Ammon's horn (tissue), 1 donor: ENCODE measurements around the gene CSNK2A1.
A peak's percentile ranks its signal among the peaks of the same experiment; 100 is the strongest.
"Not testable (repeated sequence)": the region's sequence is repeated elsewhere in the genome, so short reads cannot be mapped to it uniquely, and the experiment has no call there.

Experiments used
- DNase-seq: peaks from one replicate; pipeline ENCODE4 v3.0.0-alpha.2; 2016; ENCODE audit warnings: low spot score

The CSNK2A1 gene

DNA sequence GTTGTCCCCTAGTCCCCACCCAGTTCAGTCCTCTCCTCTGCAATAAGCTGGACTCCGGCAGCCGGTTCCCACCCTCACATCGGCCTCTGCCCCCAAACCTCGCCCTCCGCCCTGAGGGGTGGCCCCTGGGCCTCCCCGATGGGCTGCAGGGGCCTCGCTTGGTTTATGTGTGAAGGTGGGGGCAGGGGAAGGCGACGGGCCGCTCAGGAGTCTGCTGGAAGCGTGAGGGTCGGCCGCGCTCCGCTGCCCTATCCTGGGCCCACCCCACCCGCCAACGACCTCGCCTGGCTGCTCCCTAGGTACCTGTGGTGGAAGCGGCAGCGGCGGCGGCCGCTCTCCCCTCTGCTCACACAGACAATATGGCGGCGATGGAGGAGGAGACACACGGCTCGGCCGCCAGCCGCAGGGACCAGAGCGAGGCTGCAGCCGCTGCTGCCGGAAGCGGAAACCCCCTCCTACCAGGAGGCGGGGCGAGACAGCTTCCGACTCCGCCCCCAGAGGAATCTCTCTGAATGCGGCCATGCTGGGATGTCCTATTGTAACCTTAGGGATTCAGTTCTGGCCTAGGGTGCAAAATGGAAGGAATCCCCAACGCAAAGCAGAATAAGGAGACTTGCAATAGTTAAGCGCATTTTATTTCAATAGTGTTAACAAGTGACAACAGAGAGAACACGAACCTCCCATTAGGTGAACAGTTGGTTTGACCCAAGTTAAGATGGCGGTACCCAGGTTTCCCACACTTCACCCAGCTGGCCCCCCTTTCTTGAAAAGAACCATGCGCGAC is at the start of gene CSNK2A1:
Gene CSNK2A1 (minus strand): TSS at position 422 of the 784 bp plus-strand sequence. CDS start 35,239 bp downstream, outside the sequence.
- DNase-seq = peak; percentile 97

GRCh38 chr20:592506-592905 is 48.9 kb upstream of the CSNK2A1 start:
- DNase-seq = no peak

DNA sequence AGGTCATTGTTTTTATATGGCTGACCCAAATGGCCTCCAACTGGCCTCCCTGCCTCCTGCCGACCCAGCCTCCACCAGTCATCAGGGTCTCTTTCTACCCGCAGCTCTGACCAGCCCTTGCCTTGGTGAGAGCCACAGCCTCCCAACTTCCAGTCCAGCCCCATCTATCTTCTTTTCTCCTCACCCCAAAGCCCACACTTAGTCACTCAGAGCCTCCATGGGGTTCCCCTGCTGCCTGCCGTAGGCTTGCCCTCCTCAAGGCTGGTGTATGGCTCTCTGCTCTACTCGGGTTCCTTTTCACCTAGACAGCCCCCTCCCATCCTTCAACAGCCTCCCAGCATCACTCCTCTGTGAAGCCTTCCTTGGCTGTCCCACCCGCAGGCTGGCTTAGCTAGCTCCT is 48.4 kb upstream of the CSNK2A1 start:
- no peak for DNase-seq

GRCh38 chr20:588932-589672 is 45.5 kb upstream of the CSNK2A1 start:
- no peak for DNase-seq

DNA sequence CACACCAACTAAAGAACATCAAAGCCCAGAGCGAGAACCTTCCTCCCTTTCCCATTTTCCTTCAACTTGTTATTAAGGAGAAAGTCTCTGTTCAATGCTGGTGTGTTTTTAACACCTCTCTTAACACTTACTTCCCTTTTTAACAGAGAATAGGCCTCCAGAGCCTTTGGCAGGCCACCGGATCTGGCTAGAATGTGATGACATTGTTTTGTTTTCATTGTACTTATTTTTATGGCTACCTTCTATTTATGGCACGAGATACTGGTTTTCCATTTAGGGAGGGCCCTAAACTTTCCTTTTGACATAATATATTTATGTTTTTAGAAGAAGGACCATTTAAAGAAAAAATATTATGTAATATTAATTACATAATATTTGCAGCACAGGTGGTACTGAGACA is 44.9 kb upstream of the CSNK2A1 start:
- no peak for DNase-seq

DNA sequence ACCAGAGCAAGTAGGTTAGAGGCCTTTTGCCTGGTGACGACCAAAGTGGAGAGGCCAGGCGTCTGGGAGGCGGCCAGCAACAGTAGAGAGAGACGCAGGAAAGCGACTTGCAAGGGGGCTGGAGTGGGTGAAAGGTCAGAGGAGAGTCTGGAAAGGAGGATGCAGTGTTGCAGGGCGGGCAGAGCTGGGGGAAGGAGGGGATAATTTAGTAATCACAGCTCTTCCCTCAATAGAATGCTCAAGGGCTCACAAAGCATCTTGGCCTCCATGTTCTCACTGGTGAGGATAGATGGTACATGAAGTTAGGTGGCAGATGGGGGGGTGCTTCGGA is 41.3 kb upstream of the CSNK2A1 start:
- DNase-seq = no peak

DNA sequence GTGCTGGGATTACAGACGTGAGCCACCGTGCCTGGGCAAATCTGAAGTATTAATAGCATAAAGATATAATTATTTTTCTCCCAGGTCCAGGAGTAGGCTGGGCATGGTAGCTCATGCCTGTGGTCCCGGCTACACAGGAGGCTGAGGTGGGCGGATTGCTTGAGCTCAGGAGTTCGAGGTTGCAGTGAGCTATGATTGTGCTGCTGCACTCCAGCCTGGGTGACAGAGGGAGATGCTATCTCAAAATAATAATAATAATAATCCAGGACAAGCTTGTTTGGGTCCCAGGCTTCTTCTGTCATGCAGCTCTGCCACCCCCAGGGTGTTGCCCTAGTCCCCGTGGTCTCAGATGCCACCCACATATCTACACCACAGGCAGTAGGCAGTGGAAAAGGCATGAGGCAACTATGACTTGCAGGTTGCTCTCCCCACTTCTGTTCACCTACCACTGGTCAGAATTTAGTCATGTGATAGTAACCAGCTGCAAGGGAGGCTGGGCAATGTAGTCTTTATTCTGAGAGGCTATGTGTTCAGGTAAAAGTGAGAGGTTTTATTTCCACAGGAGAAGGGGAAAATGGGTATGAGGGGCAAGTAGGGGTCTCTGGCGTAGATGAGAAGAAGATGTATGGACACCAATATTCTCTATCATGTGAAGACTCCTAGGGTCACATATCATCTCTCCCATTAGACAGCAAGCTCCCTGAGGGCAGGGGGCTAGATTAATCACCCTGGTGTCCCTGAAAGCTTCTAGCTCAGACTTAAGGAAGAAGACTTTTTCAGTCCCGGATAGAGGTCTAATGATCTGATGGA is 40.8 kb upstream of the CSNK2A1 start:
- no peak for DNase-seq

GRCh38 chr20:582204-582603 is 38.6 kb upstream of the CSNK2A1 start:
- no peak for DNase-seq

DNA sequence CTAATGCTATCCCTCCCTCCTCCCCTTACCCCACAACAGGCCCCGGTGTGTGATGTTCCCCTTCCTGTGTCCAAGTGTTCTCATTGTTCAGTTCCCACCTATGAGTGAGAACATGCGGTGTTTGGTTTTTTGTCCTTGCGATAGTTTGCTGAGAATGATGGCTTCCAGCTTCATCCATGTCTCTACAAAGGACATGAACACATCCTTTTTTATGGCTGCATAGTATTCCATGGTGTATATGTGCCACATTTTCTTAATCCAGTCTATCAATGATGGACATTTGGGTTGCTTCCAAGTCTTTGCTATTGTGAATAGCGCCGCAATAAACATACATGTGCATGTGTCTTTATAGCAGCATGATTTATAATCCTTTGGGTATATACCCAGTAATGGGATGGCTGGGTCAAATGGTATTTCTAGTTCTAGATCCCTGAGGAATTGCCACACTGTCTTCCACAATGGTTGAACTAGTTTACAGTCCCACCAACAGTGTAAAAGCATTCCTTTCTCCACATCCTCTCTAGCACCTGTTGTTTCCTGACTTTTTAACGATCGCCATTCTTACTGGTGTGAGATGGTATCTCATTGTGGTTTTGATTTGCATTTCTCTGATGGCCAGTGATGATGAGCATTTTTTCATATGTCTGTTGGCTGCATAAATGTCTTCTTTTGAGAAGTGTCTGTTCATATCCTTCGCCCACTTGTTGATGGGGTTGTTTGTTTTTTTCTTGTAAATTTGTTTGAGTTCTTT is 35.5 kb upstream of the CSNK2A1 start:
- not testable (repeated sequence) for DNase-seq

DNA sequence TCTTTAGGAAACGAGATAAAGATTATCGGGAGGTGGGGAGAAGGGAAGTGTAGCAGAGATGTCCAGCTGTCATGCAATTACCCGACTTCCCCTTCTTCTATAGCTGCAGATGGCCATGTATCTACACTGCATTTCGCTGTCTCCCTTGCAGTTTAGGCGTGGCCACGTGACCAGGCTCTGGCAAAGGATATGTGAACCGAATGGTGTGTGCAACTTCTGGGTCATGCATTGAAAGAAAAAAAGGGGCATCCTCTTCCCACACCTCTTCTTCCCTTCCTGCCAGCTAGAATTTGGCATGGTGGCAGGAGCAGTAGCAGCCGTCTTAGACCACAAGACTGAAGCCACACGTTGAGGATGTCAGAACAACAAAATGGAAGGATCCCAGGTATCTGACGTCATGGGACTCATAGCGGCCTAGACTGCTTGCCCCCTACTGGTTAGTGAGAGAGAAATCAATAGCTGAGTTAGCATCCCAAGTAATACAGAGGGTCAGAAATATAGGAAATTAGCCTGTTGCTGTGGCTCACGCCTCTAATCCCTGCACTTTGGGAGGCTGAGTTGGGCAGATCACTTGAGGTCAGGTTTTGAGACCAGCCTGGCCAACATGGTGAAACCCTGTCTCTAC is 33.7 kb upstream of the CSNK2A1 start:
- no peak for DNase-seq

DNA sequence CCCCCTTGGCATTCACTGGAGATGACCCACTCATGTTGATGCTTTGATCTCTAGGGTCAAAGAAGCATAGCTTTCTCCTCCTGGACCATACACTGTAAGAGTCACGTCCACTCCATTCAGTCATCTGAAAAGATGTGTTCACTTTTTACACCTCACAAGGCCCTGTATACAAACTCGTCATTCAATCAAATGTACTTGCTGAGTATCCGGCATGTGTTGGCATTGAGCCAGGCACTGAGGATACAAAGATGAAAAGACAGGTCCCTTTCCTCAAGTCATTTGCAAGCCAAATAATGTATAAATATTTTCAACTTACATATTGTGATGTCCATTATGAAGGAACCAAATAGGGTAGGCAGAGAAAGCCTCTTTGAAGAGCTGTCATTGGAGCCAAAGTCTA is 32.6 kb upstream of the CSNK2A1 start:
- DNase-seq = no peak

DNA sequence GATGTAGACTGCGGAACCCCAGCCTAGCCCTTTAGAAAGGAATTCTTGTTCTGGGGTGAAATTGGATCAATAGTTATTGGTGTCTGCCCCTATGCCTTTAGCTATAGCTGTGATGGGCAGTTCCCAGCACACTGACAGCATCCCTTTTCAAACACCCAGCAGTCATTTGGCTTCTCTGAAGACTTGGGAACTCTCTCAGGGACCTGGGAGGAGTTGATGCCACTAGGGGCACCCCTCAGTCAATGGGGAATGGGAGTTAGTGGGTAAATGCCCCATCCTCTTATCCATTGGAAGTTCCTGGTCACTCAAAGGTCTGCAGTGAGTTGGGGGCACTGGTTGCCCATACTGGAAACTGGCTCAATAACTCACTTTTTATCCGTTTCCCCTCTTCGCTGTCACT is 31.6 kb upstream of the CSNK2A1 start:
- no peak for DNase-seq

DNA sequence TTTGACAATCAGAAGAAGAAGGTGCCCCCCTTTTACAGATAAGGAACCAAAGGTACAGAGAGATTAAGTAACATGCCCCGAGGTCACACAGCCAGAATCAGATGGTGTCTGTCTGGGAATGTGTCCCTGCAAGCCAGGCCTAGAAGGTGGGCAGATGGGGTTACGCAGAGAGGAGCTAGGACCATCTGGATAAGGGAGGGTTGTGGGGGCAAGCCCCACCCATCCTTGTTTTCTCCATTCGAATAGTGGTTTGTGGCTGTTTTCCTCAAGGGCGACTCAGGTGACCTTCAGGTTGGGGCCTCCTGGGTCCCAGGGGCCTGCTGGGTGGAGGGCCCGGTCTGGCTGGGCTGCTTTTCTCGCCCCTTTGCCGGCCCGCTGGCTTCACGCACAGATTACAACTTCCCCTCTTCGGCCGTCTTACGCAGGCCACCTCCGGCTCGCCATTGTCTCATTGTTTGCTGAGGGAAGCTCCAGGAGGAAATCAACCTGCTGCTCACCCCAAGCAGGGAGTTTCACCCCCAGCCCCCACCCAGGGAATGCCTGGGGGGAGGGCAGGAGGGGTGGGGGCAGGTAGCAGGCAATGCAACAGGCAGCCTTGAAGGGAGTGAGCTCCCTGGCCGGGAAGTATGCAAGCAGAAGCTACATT is 30.8 kb upstream of the CSNK2A1 start:
- DNase-seq = no peak

GRCh38 chr20:573414-574296 is 30.1 kb upstream of the CSNK2A1 start:
- DNase-seq = no peak

- no peak for DNase-seq
These were observed 29.1 kb upstream of the CSNK2A1 start for GRCh38 chr20:572727-573126.

DNA sequence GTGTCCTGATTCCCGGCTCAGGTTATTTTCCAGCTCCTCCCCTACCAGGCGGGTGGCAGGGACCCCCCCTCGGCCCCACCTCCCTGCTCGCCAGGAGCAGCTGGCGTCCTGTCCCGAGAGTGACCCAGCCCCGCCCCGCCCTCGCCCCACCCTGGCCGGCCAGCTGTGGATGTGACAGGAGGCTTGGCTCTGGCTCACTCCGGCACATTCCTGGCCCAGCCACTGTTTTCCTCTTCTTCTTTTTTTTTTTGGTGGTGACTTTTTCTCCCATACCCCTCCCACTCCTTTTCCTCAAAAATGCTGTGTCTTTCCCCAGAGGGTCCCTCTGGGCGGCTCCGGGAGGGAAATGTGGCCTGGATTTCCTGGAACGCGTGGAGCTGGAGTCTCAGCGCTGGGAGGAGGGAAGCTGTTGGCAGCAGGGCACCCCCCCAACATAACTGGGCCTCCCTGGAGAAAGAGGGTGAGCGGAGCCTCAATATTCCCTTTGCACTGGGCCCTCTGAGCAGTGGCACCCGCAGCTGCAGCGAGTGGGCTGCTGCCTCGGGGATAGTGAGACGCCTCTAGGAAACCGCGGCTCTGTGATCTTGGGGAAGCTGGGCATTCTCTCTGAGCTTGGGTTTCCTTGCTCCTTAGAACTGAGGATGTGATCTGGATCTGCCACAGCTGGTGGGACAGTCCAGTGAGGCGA is 28.3 kb upstream of the CSNK2A1 start:
- no peak for DNase-seq

- no peak for DNase-seq
These were observed 25.3 kb upstream of the CSNK2A1 start for GRCh38 chr20:568673-569415.

- DNase-seq = no peak
These were observed 24.6 kb upstream of the CSNK2A1 start for GRCh38 chr20:568097-568652.
